SK-N-SH (cell line): ENCODE measurements around the gene PSMA5. TPM values are rescaled to one million over a fixed set of nuclear protein-coding genes. Genes with fewer than 3 reads are reported as not detected.

Source experiments
- CTCF ChIA-PET: fragments of 300-600, 350-600 bp; formaldehyde crosslinking; extraction: SDS; loops from one replicate; lab custom pipeline; 2021; lab: Yijun Ruan, JAX
- POLR2A ChIA-PET: fragments of 350-600 bp; sonication (Branson Sonifier 250); formaldehyde crosslinking; extraction: SDS; loops from one replicate; lab custom pipeline; 2020; ENCODE audit warnings: antibody characterized with exemption, inconsistent platforms; lab: Yijun Ruan, JAX
- DNase-seq: peaks from one replicate; pipeline ENCODE4 v3.0.0; 2012
- H2AFZ ChIP-seq: fragments of 200-600 bp; sonication (generic); 2 replicates; pipeline ENCODE4 v1.8.1; 2016; ENCODE audit warnings: antibody characterized with exemption, mild to moderate bottlenecking, low read depth
- H3F3A ChIP-seq: fragments of 200-600 bp; sonication (generic); replicated peaks from 2 replicates; pipeline ENCODE3; 2016; ENCODE audit warnings: antibody characterized with exemption, mild to moderate bottlenecking; ENCODE audit not compliant: insufficient read depth
- H3K27ac ChIP-seq, 2 experiments: fragments of 200-500 bp in 1 of 2; fragments of 200-600 bp in 1 of 2; sonication (Bioruptor generic) in 1 of 2; sonication (generic), shearing (Covaris generic) in 1 of 2; 2 replicates each; pipeline versions ENCODE4 v1.5.1 to v1.6.1; 2014 to 2016; ENCODE audit warnings: low read depth in 2 of 2, inconsistent platforms in 1 of 2, low read length in 1 of 2, mild to moderate bottlenecking in 1 of 2, mixed read lengths in 1 of 2
- H3K27me3 ChIP-seq: fragments of 200-600 bp; sonication (generic), shearing (Covaris generic); 2 replicates; pipeline ENCODE4 v1.6.1; 2016; ENCODE audit warnings: mixed run types; ENCODE audit not compliant: insufficient read depth
- H3K36me3 ChIP-seq, 2 experiments: fragments of 200-500 bp in 1 of 2; fragments of 200-600 bp in 1 of 2; sonication (Bioruptor generic) in 1 of 2; sonication (generic) in 1 of 2; replicated peaks in 1 of 2; 2 replicates each; pipeline versions ENCODE3 to v1.5.1; 2014 to 2016; ENCODE audit warnings: low read length in 1 of 2, mild to moderate bottlenecking in 1 of 2; ENCODE audit not compliant: insufficient read depth in 2 of 2, control insufficient read depth in 1 of 2
- H3K4me1 ChIP-seq, 2 experiments: fragments of 200-500 bp in 1 of 2; fragments of 200-600 bp in 1 of 2; sonication (Bioruptor generic) in 1 of 2; sonication (generic), shearing (Covaris generic) in 1 of 2; 2 replicates each; pipeline versions ENCODE4 v1.5.1 to v1.6.1; 2014 to 2016; ENCODE audit warnings: low read depth in 1 of 2, low read length in 1 of 2, mixed run types in 1 of 2; ENCODE audit not compliant: insufficient read depth in 2 of 2, control insufficient read depth in 1 of 2
- H3K4me2 ChIP-seq: fragments of 200-600 bp; sonication (generic), shearing (Covaris generic); 2 replicates; pipeline ENCODE4 v1.6.1; 2017; ENCODE audit warnings: mixed run types
- H3K4me3 ChIP-seq, 2 experiments: fragments of 200-500 bp in 1 of 2; fragments of 200-600 bp in 1 of 2; sonication (Bioruptor generic) in 1 of 2; sonication (generic), shearing (Covaris generic) in 1 of 2; 2 replicates each; pipeline versions ENCODE4 v1.5.1 to v1.8.1; 2014 to 2016; ENCODE audit warnings: low read depth in 2 of 2, inconsistent platforms in 1 of 2, low read length in 1 of 2, mild to moderate bottlenecking in 1 of 2, mixed read lengths in 1 of 2, moderate library complexity in 1 of 2
- H3K79me2 ChIP-seq: fragments of 200-600 bp; sonication (generic); 2 replicates; pipeline ENCODE4 v1.8.1; 2017; ENCODE audit warnings: mild to moderate bottlenecking; ENCODE audit not compliant: insufficient read depth
- H3K9ac ChIP-seq: fragments of 200-600 bp; sonication (generic); 2 replicates; pipeline ENCODE4 v1.6.1; 2017; ENCODE audit warnings: mixed run types
- H3K9me2 ChIP-seq: fragments of 200-600 bp; sonication (generic); 2 replicates; pipeline ENCODE4 v1.6.1; 2017; ENCODE audit warnings: mixed run types
- H3K9me3 ChIP-seq: fragments of 200-600 bp; sonication (generic); 2 replicates; pipeline ENCODE4 v1.6.1; 2017; ENCODE audit warnings: mixed run types, mild to moderate bottlenecking, moderate library complexity
- H4K20me1 ChIP-seq: fragments of 200-600 bp; sonication (generic); 2 replicates; pipeline ENCODE4 v1.6.1; 2017; ENCODE audit warnings: mild to moderate bottlenecking, mixed run types; ENCODE audit not compliant: insufficient read depth
- EZH2phosphoT487 ChIP-seq: fragments of 200-600 bp; sonication (generic); IDR thresholded peaks from 2 replicates; pipeline ENCODE4 v1.6.1; 2017; ENCODE audit warnings: low read depth, mixed run types, mild to moderate bottlenecking, antibody characterized with exemption, moderate library complexity, borderline replicate concordance
- POLR2AphosphoS5 ChIP-seq: IDR thresholded peaks from 2 replicates; pipeline ENCODE4 v1.6.1; 2012; ENCODE audit warnings: low read depth, low read length
- RAD21 ChIP-seq: IDR thresholded peaks from 2 replicates; pipeline ENCODE4 v1.6.1; 2012; ENCODE audit warnings: mild to moderate bottlenecking, low read length
- RCOR1 ChIP-seq: fragments of 150-350 bp; IDR thresholded peaks from 2 replicates; pipeline ENCODE4 v1.6.1; 2017; ENCODE audit warnings: antibody characterized with exemption, low read length
- TAF1 ChIP-seq: IDR thresholded peaks from 2 replicates; pipeline ENCODE4 v1.6.1; 2012; ENCODE audit warnings: low read depth, mild to moderate bottlenecking, low read length, moderate library complexity, borderline replicate concordance
- TCF12 ChIP-seq: IDR thresholded peaks from 2 replicates; pipeline ENCODE4 v1.4.0; 2012
- WGBS: methylation state at CpG from one replicate; pipeline ENCODE4 v1.1.6; 2017; ENCODE audit warnings: low lambda C conversion rate; 5-methylcytosine and 5-hydroxymethylcytosine counted together
- polyA plus RNA-seq, 3 experiments: library from polyadenylated mRNA; depleted of rRNA; stranded (reverse); fragments of >200 nt; gene quantifications; 2 replicates each; pipeline ENCODE4 v1.2.3, GENCODE V29; 2012
- TF ChIP-seq, protein P1 (sequence below): fragments of 200-600 bp; sonication (generic); IDR thresholded peaks from 2 replicates; pipeline ENCODE4 v1.6.1; 2017; ENCODE audit warnings: antibody characterized with exemption, mild to moderate bottlenecking, moderate library complexity
- TF ChIP-seq, protein P2 (sequence below): IDR thresholded peaks from 2 replicates; pipeline ENCODE4 v1.4.0; 2012; ENCODE audit warnings: low read depth, borderline replicate concordance

PSMA5 gene
- polyA plus RNA-seq, 1 of the 3 experiments (the other 2 are of a cell fraction): 118 TPM

DNA sequence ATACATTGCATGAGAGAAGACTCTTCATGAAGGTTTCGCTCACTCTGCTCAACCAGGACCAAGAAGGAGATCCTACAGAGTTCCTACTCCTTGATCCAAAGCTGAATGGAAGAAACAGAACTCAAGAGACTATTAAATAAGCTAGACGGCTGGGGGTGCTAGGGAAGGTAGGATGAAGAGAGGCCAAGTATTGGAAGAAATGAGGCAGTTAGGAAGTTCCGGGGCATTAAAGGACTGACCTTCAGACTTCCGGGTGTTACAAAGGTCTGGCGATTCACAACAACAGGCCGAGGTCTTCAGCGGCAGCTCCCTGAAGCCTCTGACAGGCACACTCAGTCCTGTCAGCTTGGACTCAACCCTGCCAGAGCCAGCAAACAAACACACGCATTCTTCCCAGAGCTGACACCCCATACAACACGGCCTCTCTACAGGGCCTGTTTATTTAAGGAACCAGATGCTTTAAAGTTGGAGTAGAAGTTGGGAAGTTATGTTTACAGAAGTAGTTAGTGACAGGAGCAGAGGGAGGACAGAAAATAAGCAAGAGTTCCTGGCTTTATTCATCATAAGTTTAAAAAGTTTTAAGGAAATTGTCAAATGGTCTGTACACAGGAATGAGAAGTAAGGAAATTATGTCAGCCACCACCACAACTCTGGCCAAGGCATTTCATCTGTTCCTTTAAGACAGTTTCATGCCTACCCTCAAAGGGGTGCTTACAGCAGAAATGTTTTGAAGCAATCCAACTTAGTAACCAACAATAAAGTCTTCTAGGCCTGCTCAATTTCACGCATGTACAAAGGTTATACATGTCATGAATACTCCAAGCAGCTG, 33.2 kb downstream of the PSMA5 start (continued):
- no peak for TF ChIP-seq RAD21
- TF ChIP-seq RCOR1: no peak
- TF ChIP-seq POLR2AphosphoS5: no peak
- TF ChIP-seq, protein P1, sequence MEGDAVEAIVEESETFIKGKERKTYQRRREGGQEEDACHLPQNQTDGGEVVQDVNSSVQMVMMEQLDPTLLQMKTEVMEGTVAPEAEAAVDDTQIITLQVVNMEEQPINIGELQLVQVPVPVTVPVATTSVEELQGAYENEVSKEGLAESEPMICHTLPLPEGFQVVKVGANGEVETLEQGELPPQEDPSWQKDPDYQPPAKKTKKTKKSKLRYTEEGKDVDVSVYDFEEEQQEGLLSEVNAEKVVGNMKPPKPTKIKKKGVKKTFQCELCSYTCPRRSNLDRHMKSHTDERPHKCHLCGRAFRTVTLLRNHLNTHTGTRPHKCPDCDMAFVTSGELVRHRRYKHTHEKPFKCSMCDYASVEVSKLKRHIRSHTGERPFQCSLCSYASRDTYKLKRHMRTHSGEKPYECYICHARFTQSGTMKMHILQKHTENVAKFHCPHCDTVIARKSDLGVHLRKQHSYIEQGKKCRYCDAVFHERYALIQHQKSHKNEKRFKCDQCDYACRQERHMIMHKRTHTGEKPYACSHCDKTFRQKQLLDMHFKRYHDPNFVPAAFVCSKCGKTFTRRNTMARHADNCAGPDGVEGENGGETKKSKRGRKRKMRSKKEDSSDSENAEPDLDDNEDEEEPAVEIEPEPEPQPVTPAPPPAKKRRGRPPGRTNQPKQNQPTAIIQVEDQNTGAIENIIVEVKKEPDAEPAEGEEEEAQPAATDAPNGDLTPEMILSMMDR: no peak

DNA sequence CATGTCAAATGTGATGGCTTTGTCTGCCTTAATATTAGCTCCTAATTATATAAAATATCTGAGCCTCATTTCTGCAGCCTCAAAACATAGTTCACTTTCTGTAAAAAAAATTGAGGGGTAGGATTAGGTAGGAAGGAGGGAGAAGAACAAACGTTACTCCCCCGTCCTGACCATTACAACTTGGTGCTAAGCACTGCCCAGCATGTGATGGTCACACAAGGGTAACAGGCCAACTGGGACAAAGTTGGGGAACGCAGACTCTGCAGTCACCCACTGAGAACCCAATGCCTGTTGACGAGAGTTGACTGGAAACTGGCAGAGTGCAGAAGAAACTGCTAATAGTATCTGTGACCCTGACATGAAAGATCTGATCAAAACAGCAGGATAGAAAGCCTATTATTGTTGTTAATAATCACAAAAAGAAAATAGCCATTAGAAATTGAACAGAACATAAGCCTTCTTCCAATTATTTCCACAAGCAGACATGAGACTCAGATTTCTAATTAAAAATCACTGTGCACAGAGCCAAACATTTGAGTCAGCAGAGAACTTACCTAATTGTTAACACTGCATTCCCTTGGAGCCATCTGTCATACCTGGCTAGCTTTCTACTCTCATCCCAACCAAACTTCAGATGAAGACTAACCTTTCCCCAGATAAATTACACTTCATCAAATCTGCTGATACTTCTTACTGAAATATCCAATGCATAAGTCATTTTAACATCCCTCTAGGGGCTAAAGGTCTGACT, 34.0 kb downstream of the PSMA5 start:
- no peak for DNase-seq
- peaks cover 43% of the 10 kb centered on the region for H3K79me2 ChIP-seq
- H3K9ac ChIP-seq: no peak overlapping the region
- H4K20me1 ChIP-seq: no peaks in the 10 kb centered on the region
- ChIA-PET CTCF (interaction anchor here (0.5 to 2.3 kb wide), 3 partner anchors 10 to 418 kb away, joined by 3 to 8 read pairs (median 7); no protein-coding TSS in a partner anchor), POLR2A (no interaction called here)
- H3K4me1 ChIP-seq: peaks cover 11 to 24% of the 10 kb centered on the region in 2 experiments; a peak in 3 of 4 replicates
- peak overlapping the region in 1 of 2 experiments; percentile 53; a peak in 1 of 4 replicates for H3K27ac ChIP-seq
- H3F3A ChIP-seq: peaks cover 4% of the 10 kb centered on the region
- no peaks in the 10 kb centered on the region for H3K36me3 ChIP-seq
- 95% methylated on average over 4 of the region's 4 CpGs for WGBS
- no peak overlapping the region for H3K4me3 ChIP-seq
- TF ChIP-seq TCF12 (no peak), EZH2phosphoT487 (no peak), TAF1 (no peak)
- TF ChIP-seq, protein P1: no peak
- TF ChIP-seq, protein P2, sequence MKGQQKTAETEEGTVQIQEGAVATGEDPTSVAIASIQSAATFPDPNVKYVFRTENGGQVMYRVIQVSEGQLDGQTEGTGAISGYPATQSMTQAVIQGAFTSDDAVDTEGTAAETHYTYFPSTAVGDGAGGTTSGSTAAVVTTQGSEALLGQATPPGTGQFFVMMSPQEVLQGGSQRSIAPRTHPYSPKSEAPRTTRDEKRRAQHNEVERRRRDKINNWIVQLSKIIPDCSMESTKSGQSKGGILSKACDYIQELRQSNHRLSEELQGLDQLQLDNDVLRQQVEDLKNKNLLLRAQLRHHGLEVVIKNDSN: no peak
- H3K4me2 ChIP-seq: no peak overlapping the region
- no peaks in the 10 kb centered on the region for H3K9me2 ChIP-seq
- no peaks in the 10 kb centered on the region for H3K9me3 ChIP-seq
- no peaks in the 10 kb centered on the region for H3K27me3 ChIP-seq
- no peak overlapping the region for H2AFZ ChIP-seq
